Measurements from ENCODE around the gene TBC1D13. TPM values are rescaled to one million over a fixed set of nuclear protein-coding genes. Genes with fewer than 3 reads are reported as not detected.

Gene TBC1D13
- total and polyA plus RNA-seq, 9 of the 15 experiments (the other 6 are each of a cell fraction or from before 2014, with no cell fraction given): 2.3 to 28.7 (median 11.4) TPM

- TF ChIP-seq ZNF384 (IDR thresholded peaks at IDR 0.05; ENCODE audit: low read depth, low read length) (peak; percentile 58), KDM5B (IDR thresholded peaks at IDR 0.05; ENCODE audit: insufficient replicate concordance, low read depth, low read length) (peak; percentile 98), YY1 (IDR thresholded peaks at IDR 0.05; ENCODE audit: borderline replicate concordance in 1 of 3, control insufficient read depth in 1 of 3, extremely low read depth in 1 of 3, insufficient read depth in 3 of 3, insufficient read length in 1 of 3, insufficient replicate concordance in 2 of 3, low read depth in 1 of 3, low read length in 2 of 3) (peak in 2 of 3 experiments; percentile 59 to 73), ZNF507 (tag; conservative IDR thresholded peaks at IDR 0.05) (no peak), HIVEP1 (CRISPR knock-in tag; IDR thresholded peaks at IDR 0.05) (no peak), RBM39 (optimal IDR thresholded peaks at IDR 0.05; ENCODE audit: low read depth, low read length) (no peak), CTCF (IDR thresholded peaks at IDR 0.05 in 2 of 3, conservative IDR thresholded peaks at IDR 0.05 in 1 of 3; ENCODE audit: insufficient read depth in 2 of 3, low read depth in 1 of 3, low read length in 3 of 3) (peak; percentile 89 to 98 (median 97)), JUN (IDR thresholded peaks at IDR 0.05; ENCODE audit: borderline replicate concordance, low read depth, low read length) (0 out of 2 replicates have a peak, but pooled peaks have one; percentile 7), JUN (CRISPR knock-in tag; IDR thresholded peaks at IDR 0.05; ENCODE audit: borderline replicate concordance) (0 out of 2 replicates have a peak, but pooled peaks have one; percentile 59), CHCHD3 (CRISPR knock-in tag; IDR thresholded peaks at IDR 0.05) (no peak), RBFOX2 (IDR thresholded peaks at IDR 0.05; ENCODE audit: low read depth, low read length) (peak; percentile 91), ZZZ3 (IDR thresholded peaks at IDR 0.05) (no peak), TOE1 (IDR thresholded peaks at IDR 0.05; ENCODE audit: borderline replicate concordance) (peak; percentile 85; the same call in 1 of the 2 replicates), TOE1 (CRISPR knock-in tag; IDR thresholded peaks at IDR 0.05; ENCODE audit: borderline replicate concordance, low read depth) (no peak), ZFX (CRISPR knock-in tag; IDR thresholded peaks at IDR 0.05) (peak; percentile 67), RCOR1 (IDR thresholded peaks at IDR 0.05; ENCODE audit: borderline replicate concordance in 1 of 2, low read depth in 2 of 2, low read length in 2 of 2) (peak in 1 of 2 experiments; percentile 63; a peak in 1 of 4 replicates), MLLT1 (IDR thresholded peaks at IDR 0.05) (peak in 1 of 2 experiments; percentile 73; a peak in 2 of 4 replicates), FOXK2 (conservative IDR thresholded peaks at IDR 0.05 in 1 of 2, IDR thresholded peaks at IDR 0.05 in 1 of 2; ENCODE audit: low read depth in 2 of 2) (peak in 1 of 2 experiments; percentile 45; a peak in 1 of 4 replicates), RAD51 (IDR thresholded peaks at IDR 0.05; ENCODE audit: borderline replicate concordance, low read depth) (peak; percentile 13; the same call in 1 of the 2 replicates), SP1 (CRISPR knock-in tag; IDR thresholded peaks at IDR 0.05) (peak; percentile 95), TCF3 (CRISPR knock-in tag; IDR thresholded peaks at IDR 0.05) (peak; percentile 39), TRIM28 (IDR thresholded peaks at IDR 0.05) (no peak; the same call in 1 of the 2 replicates), CSDE1 (IDR thresholded peaks at IDR 0.05) (no peak), LCOR (CRISPR knock-in tag; IDR thresholded peaks at IDR 0.05) (0 out of 2 replicates have a peak, but pooled peaks have one; percentile 48), STAT5B (CRISPR knock-in tag; IDR thresholded peaks at IDR 0.05) (no peak)
Observed at GRCh38 chr9:128818099-128818838, 31.2 kb downstream of the TBC1D13 start, which contains the start of gene ENDOG (continued).
